Stimulated activated CD8-positive, alpha-beta memory T cell treated with anti-CD3 and anti-CD28 coated beads, Interleukin-7, amount 100 ng/mL, for 4 hours (primary cell): ENCODE data around the gene TPSB2.
"Not testable (repeated sequence)": the region's sequence is repeated elsewhere in the genome, so short reads cannot be mapped to it uniquely, and the experiment has no call there.

Experiments
- DNase-seq, 2 donors: peaks; one replicate each; pipeline ENCODE4 v3.0.0-alpha.2; 2020; ENCODE audit warnings: low read depth in 2 of 2

TPSB2 gene

GRCh38 chr16:1241081-1241480, 11.1 kb upstream of the TPSB2 start:
- DNase-seq = not testable (repeated sequence)

GRCh38 chr16:1240436-1240835, 10.5 kb upstream of the TPSB2 start, which contains the start of gene TPSAB1:
TSS of gene TPSAB1 (plus strand) at chr16:1240705. CDS start at chr16:1240939, 234 bp downstream.
- not testable (repeated sequence) for DNase-seq

GRCh38 chr16:1239575-1239974, 9.6 kb upstream of the TPSB2 start:
- not testable (repeated sequence) for DNase-seq

GRCh38 chr16:1238909-1239308, 8.9 kb upstream of the TPSB2 start:
- not testable (repeated sequence) for DNase-seq

- no peak for DNase-seq
Measured at GRCh38 chr16:1237990-1238389, 8.0 kb upstream of the TPSB2 start.

- DNase-seq = not testable (repeated sequence)
Measured at GRCh38 chr16:1236659-1237058, 6.7 kb upstream of the TPSB2 start.

- not testable (repeated sequence) for DNase-seq
Measured at GRCh38 chr16:1232049-1232748, 2.2 kb upstream of the TPSB2 start.

- DNase-seq = not testable (repeated sequence)
Measured at GRCh38 chr16:1231301-1231700, 1.3 kb upstream of the TPSB2 start.

- DNase-seq = not testable (repeated sequence)
Measured at GRCh38 chr16:1230471-1231212, 658 bp upstream of the TPSB2 start.

- DNase-seq = not testable (repeated sequence)
Measured at GRCh38 chr16:1229476-1229875, 508 bp downstream of the TPSB2 start.

- not testable (repeated sequence) for DNase-seq
Measured at GRCh38 chr16:1228227-1228626, 1.8 kb downstream of the TPSB2 start.

GRCh38 chr16:1226692-1227091, 3.3 kb downstream of the TPSB2 start:
- DNase-seq = not testable (repeated sequence)

- DNase-seq = not testable (repeated sequence)
Measured at GRCh38 chr16:1225728-1226311, 4.2 kb downstream of the TPSB2 start.

GRCh38 chr16:1225051-1225451, 4.9 kb downstream of the TPSB2 start, which contains the start of gene TPSG1:
TSS of gene TPSG1 (minus strand) at chr16:1225268. CDS start at chr16:1225252, 16 bp downstream.
- no peak for DNase-seq

- DNase-seq = no peak
Measured at GRCh38 chr16:1224558-1224957, 5.4 kb downstream of the TPSB2 start.

GRCh38 chr16:1223355-1224214, 6.4 kb downstream of the TPSB2 start:
- no peak for DNase-seq

- no peak for DNase-seq
Measured at GRCh38 chr16:1222553-1223354, 7.2 kb downstream of the TPSB2 start.

- no peak for DNase-seq
Measured at GRCh38 chr16:1221628-1222552, 8.1 kb downstream of the TPSB2 start.

GRCh38 chr16:1220841-1221627, 8.9 kb downstream of the TPSB2 start:
- DNase-seq = no peak
